Fibroblast of lung (primary cell): ENCODE results near the gene RHOT2. TPM values are rescaled to one million over a fixed set of nuclear protein-coding genes. Genes with fewer than 3 reads are reported as not detected.
A peak's percentile ranks its signal among the peaks of the same experiment; 100 is the strongest.

Source experiments
- DNase-seq, 2 donors: peaks; one replicate each; pipeline versions ENCODE4 v3.0.0 to v3.0.0-alpha.2; 2010; ENCODE audit warnings: low read depth in 2 of 2
- H2AFZ ChIP-seq: 2 replicates; pipeline ENCODE4 v1.5.1; 2012; ENCODE audit warnings: low read length, control low read depth, inconsistent platforms
- H3K27ac ChIP-seq: 2 replicates; pipeline ENCODE4 v1.5.1; 2011; ENCODE audit warnings: low read length, control low read depth; ENCODE audit not compliant: insufficient read depth
- H3K27me3 ChIP-seq: 2 replicates; pipeline ENCODE4 v1.5.1; 2011; ENCODE audit warnings: mild to moderate bottlenecking, low read length; ENCODE audit not compliant: control insufficient read depth, insufficient read depth
- H3K36me3 ChIP-seq: 2 replicates; pipeline ENCODE4 v1.5.1; 2011; ENCODE audit warnings: low read length; ENCODE audit not compliant: control insufficient read depth, insufficient read depth
- H3K4me1 ChIP-seq: 2 replicates; pipeline ENCODE4 v1.5.1; 2011; ENCODE audit warnings: low read length; ENCODE audit not compliant: control insufficient read depth, insufficient read depth; ENCODE audit errors: extremely low read depth
- H3K4me2 ChIP-seq: 2 replicates; pipeline ENCODE4 v1.5.1; 2011; ENCODE audit warnings: low read length, control low read depth; ENCODE audit not compliant: insufficient read depth; ENCODE audit errors: extremely low read depth
- H3K4me3 ChIP-seq, 4 experiments: fragments of 200-600 bp in 1 of 4; sonication (generic) in 1 of 4; replicated peaks in 1 of 4; 2 replicates each; pipeline ENCODE4 v1.5.1; 2011 to 2016; ENCODE audit warnings: low read length in 4 of 4, low read depth in 3 of 4, mild to moderate bottlenecking in 3 of 4, control low read depth in 2 of 4, inconsistent platforms in 1 of 4, mixed read lengths in 1 of 4; ENCODE audit not compliant: insufficient read depth in 1 of 4; ENCODE audit errors: control extremely low read depth in 1 of 4
- H3K79me2 ChIP-seq: 2 replicates; pipeline ENCODE4 v1.5.1; 2012; ENCODE audit warnings: mild to moderate bottlenecking, low read length, inconsistent platforms; ENCODE audit not compliant: control insufficient read depth, insufficient read depth
- H3K9ac ChIP-seq: 2 replicates; pipeline ENCODE4 v1.5.1; 2011; ENCODE audit warnings: mild to moderate bottlenecking, low read length, control low read depth; ENCODE audit not compliant: insufficient read depth
- H3K9me3 ChIP-seq: 2 replicates; pipeline ENCODE4 v1.5.1; 2012; ENCODE audit warnings: low read depth, low read length; ENCODE audit not compliant: control insufficient read depth, insufficient read depth
- H4K20me1 ChIP-seq: 2 replicates; pipeline ENCODE4 v1.5.1; 2011; ENCODE audit warnings: low read length; ENCODE audit not compliant: control insufficient read depth, insufficient read depth; ENCODE audit errors: extremely low read depth
- EZH2 ChIP-seq: IDR thresholded peaks from 2 replicates; pipeline ENCODE4 v1.5.1; 2012; ENCODE audit warnings: low read length, control low read depth, mild to moderate bottlenecking; ENCODE audit errors: missing control alignments
- polyA plus RNA-seq, 2 donors: library from polyadenylated mRNA; depleted of rRNA in 1 of 2; stranded (reverse) in 1 of 2; unstranded in 1 of 2; fragments of >200 nt; gene quantifications; 2 replicates each; pipeline ENCODE4 v1.2.1, GENCODE V29; 2011 to 2012; ENCODE audit warnings: missing spikeins in 1 of 2
- total RNA-seq: library from RNA; depleted of rRNA; stranded (reverse); fragments of >200 nt; gene quantifications from 2 replicates; pipeline ENCODE4 v1.2.1, GENCODE V29; 2014
- TF ChIP-seq, protein P1 (sequence below), 2 donors: IDR thresholded peaks in 1 of 2; conservative IDR thresholded peaks in 1 of 2; 1 replicate in 1 of 2; 2 replicates in 1 of 2; pipeline ENCODE4 v1.5.1; 2011 to 2012; ENCODE audit warnings: low read length in 2 of 2, control low read depth in 1 of 2, inconsistent platforms in 1 of 2, low read depth in 1 of 2, mild to moderate bottlenecking in 1 of 2

RHOT2 gene
- total and polyA plus RNA-seq, 2 donors (not counting 1 experiment from before 2014, with no cell fraction given): 29.6 to 35.4 TPM

DNA sequence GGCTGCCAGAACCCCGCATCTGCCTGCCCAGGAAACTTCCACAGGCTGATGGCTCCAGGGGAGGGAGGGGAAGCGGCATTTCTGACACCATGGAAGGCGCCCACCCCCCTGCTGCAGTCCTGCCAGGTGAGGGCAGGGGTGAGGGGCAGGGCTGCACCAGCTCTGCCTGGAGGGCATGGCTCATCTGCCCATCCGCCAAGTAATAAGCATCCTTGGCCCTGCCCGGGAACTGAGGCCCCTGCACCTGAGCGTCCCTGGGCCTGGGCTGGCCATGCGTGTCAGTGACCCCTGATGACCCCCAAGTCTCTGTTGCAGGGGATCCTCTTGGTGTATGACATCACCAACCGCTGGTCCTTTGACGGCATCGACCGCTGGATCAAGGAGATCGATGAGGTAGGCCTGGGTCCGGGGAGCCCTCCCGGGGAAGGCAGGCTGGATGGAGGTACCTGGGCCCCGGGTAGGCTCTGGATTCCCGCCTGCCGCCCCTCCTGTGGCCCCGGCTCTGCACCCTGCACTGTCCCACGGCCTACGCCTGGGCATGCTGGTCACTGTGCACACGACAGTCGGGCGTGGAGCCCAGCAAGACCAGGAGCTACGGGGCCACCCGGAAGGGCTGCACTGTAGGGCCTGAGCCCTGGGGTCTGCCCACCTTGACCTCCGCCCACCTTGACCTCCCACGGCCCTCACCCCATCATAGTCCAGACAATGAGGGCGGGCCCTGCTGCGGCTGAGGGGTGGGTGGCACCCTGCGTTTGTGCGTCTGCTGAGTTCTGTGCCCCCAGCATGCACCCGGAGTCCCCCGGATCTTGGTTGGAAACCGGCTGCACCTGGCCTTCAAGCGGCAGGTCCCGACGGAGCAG is 42.6 kb upstream of the RHOT2 start:
- H3K9ac ChIP-seq: no peak overlapping the region
- H3K4me3 ChIP-seq: no peak overlapping the region
- TF ChIP-seq EZH2: no peak
- TF ChIP-seq, protein P1, sequence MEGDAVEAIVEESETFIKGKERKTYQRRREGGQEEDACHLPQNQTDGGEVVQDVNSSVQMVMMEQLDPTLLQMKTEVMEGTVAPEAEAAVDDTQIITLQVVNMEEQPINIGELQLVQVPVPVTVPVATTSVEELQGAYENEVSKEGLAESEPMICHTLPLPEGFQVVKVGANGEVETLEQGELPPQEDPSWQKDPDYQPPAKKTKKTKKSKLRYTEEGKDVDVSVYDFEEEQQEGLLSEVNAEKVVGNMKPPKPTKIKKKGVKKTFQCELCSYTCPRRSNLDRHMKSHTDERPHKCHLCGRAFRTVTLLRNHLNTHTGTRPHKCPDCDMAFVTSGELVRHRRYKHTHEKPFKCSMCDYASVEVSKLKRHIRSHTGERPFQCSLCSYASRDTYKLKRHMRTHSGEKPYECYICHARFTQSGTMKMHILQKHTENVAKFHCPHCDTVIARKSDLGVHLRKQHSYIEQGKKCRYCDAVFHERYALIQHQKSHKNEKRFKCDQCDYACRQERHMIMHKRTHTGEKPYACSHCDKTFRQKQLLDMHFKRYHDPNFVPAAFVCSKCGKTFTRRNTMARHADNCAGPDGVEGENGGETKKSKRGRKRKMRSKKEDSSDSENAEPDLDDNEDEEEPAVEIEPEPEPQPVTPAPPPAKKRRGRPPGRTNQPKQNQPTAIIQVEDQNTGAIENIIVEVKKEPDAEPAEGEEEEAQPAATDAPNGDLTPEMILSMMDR (conservative IDR thresholded peaks at IDR 0.05 in 1 of 2, IDR thresholded peaks at IDR 0.05 in 1 of 2; ENCODE audit: low read depth in 1 of 2, low read length in 2 of 2): no peak
- H2AFZ ChIP-seq: no peak overlapping the region
- H3K4me1 ChIP-seq: peaks cover 8% of the 10 kb centered on the region
- H3K27me3 ChIP-seq: no peaks in the 10 kb centered on the region
- no peak for DNase-seq
- no peaks in the 10 kb centered on the region for H4K20me1 ChIP-seq
- H3K79me2 ChIP-seq: no peaks in the 10 kb centered on the region
- H3K4me2 ChIP-seq: no peak overlapping the region
- H3K36me3 ChIP-seq: peaks cover 6% of the 10 kb centered on the region
- H3K9me3 ChIP-seq: no peaks in the 10 kb centered on the region
- no peak overlapping the region for H3K27ac ChIP-seq

DNA sequence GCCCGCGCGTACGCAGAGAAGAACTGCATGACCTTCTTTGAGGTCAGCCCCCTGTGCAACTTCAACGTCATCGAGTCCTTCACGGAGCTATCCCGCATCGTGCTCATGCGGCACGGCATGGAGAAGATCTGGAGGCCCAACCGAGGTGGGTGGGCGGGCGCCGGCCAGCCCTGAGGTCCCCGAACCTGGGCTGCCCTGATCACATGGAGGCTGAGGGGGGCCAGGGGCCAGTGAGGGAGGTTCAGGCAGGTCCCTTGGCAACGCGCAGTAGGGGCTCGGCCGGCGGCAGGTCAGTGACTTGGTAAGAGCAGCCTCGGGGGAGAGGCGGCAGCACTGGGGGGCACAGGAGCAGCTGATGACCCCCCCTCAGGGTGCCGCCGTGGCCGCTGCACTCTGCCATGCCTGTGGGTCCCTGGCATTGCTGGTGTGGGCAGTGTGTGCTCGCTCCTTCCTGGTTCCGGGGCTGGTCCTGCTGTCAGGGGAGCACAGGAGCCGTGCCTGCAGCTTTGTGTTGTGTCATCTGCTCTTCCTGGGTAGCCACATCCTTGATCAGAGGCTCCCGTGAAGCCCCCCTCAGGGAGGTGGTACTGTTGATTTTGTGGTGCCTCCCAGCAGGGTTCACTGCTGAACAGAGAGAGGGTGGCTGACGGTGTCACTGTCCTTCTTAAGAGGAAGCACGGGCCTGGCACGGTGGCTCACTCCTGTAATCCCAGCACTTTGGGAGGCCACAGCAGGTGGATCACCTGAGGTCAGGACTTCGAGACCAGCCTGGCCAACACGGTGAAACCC is 41.8 kb upstream of the RHOT2 start:
- H3K27me3 ChIP-seq: no peaks in the 10 kb centered on the region
- DNase-seq: no peak
- H3K4me2 ChIP-seq: no peak overlapping the region
- H2AFZ ChIP-seq: no peak overlapping the region
- TF ChIP-seq, protein P1 (conservative IDR thresholded peaks at IDR 0.05 in 1 of 2, IDR thresholded peaks at IDR 0.05 in 1 of 2; ENCODE audit: low read depth in 1 of 2, low read length in 2 of 2): no peak
- TF ChIP-seq EZH2: no peak
- H3K27ac ChIP-seq: peak overlapping the region; percentile 66
- peaks cover 8% of the 10 kb centered on the region for H3K4me1 ChIP-seq
- peaks cover 6% of the 10 kb centered on the region for H3K36me3 ChIP-seq
- H4K20me1 ChIP-seq: no peaks in the 10 kb centered on the region
- H3K4me3 ChIP-seq: no peak overlapping the region
- H3K9me3 ChIP-seq: no peaks in the 10 kb centered on the region
- no peak overlapping the region for H3K9ac ChIP-seq
- no peaks in the 10 kb centered on the region for H3K79me2 ChIP-seq

DNA sequence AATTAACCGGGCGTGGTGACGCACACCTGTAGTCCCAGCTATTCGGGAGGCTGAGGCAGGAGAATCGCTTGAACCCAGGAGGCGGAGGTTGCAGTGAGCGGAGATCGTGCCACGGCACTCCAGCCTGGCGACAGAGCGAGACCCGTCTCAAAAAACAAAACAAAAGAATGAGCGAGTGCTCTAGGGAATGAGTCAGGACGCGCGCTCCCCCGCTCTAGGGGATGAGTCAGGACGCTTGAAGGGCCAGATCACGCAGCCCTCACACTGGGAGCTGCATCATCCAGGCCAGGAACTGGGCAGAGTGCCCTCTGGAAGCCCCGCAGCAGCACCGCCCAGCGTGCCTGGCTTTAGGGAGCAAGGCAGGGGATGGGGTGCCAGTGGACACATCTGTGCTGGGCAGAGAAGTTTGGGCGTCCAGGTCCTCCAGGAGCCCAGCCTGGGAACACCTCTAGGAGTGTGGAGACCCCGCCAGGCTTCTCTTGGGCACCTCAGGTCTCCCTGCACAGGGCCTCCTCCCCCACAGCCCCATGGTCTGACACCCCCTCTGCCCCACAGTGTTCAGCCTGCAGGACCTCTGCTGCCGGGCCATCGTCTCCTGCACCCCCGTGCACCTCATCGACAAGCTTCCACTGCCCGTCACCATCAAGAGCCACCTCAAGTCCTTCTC is 41.0 kb upstream of the RHOT2 start:
- Histone ChIP-seq H3K4me1 (peaks cover 2% of the 10 kb centered on the region), H3K4me2 (no peak overlapping the region), H3K79me2 (no peaks in the 10 kb centered on the region), H3K27me3 (no peaks in the 10 kb centered on the region), H3K36me3 (peaks cover 6% of the 10 kb centered on the region), H3K9me3 (no peaks in the 10 kb centered on the region), H3K9ac (no peak overlapping the region), H2AFZ (no peak overlapping the region), H3K4me3 (no peak overlapping the region), H4K20me1 (no peaks in the 10 kb centered on the region), H3K27ac (peak overlapping the region; percentile 66)
- DNase-seq: peak; percentile 96 to 97
- TF ChIP-seq, protein P1 (conservative IDR thresholded peaks at IDR 0.05 in 1 of 2, IDR thresholded peaks at IDR 0.05 in 1 of 2; ENCODE audit: low read depth in 1 of 2, low read length in 2 of 2): no peak
- TF ChIP-seq EZH2: no peak
